Uterus (tissue), 2 donors: ENCODE measurements around the gene NEMP1.

ENCODE experiments used
- POLR2A ChIP-seq, 2 donors: fragments of 450-650 bp; IDR thresholded peaks; one replicate each; pipeline ENCODE4 v1.6.1; 2016; ENCODE audit warnings: antibody characterized with exemption in 2 of 2, mild to moderate bottlenecking in 1 of 2, moderate library complexity in 1 of 2
- TF ChIP-seq, protein P1 (sequence below), 4 experiments: fragments of 200-600 bp in 2 of 4; fragments of 450-650 bp in 2 of 4; sonication (generic) in 2 of 4; IDR thresholded peaks; one replicate each; pipeline ENCODE4 v1.5.1; 2016 to 2019; ENCODE audit warnings: antibody characterized with exemption in 4 of 4, mild to moderate bottlenecking in 2 of 4, moderate library complexity in 1 of 4

DNA sequence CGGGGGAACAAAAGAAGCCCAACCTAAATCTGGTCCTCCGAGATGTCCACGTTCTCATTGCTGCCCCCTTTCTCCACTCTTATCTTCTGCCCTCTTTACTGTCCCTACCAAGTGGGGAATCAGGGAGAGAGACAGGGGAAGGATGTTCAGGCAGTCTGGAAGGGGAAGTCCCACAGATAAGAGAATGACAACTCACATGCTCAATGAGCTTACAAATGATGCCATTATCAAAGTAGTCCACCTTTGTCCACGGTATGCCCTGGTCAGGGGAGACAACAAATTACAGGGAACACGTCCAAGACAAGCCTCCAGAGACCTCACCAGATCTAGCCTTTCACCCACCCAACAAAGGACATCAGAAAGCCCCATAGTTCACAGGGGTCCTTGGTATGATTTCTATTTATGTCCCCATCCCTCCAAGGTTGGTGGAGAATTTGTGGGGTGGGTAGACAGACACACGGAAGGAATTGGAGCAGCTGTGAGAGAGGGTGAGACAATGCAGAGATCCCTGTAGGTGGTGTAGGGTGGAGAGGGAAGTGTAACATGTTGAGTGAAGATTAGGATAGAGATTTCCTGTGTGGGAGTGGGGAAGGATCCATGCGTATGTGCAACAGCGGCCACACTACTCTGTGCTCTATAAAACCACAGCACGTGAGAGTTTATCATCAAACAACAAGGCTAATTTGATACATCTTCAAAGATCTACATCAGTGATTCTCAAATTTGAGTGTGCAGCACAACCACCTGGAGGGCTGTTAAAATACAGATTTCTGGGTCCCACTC lies 39.4 kb downstream of the NEMP1 start:
- TF ChIP-seq, protein P1, sequence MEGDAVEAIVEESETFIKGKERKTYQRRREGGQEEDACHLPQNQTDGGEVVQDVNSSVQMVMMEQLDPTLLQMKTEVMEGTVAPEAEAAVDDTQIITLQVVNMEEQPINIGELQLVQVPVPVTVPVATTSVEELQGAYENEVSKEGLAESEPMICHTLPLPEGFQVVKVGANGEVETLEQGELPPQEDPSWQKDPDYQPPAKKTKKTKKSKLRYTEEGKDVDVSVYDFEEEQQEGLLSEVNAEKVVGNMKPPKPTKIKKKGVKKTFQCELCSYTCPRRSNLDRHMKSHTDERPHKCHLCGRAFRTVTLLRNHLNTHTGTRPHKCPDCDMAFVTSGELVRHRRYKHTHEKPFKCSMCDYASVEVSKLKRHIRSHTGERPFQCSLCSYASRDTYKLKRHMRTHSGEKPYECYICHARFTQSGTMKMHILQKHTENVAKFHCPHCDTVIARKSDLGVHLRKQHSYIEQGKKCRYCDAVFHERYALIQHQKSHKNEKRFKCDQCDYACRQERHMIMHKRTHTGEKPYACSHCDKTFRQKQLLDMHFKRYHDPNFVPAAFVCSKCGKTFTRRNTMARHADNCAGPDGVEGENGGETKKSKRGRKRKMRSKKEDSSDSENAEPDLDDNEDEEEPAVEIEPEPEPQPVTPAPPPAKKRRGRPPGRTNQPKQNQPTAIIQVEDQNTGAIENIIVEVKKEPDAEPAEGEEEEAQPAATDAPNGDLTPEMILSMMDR (IDR thresholded peaks at IDR 0.05), result no peak
- TF ChIP-seq POLR2A (IDR thresholded peaks at IDR 0.05), result no peak
